ENCODE data around the gene DNAJC15. TPM values are rescaled to one million over a fixed set of nuclear protein-coding genes. Genes with fewer than 3 reads are reported as not detected.

Gene DNAJC15
- polyA plus RNA-seq, 3 donors from 2014 or later = 10.3 to 22.4 (median 22.3) TPM

DNA sequence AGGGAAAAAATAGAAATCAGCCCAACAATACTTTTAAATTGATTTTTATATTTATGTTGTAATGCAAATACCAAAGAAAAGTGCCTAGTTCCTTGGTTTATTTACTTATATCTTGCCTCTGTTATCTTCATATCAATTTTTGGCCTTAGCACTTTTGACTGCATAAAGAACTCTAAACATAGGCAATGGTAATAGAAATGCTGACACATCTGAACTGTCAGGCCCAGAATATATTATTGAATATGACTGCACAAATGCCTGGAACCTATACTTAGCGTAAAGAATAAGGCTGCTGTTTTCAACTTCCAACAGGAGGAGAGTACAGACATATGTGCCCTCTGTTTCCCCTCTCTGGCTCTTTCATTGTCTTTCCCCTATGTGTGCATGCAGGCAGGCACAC, 91.1 kb downstream of the DNAJC15 start:
- H3K9me3 Mint-ChIP-seq = no peaks in the 10 kb centered on the region
- no peak for DNase-seq
- H3K4me3 Mint-ChIP-seq = no peak overlapping the region
- H3K4me1 Mint-ChIP-seq = no peaks in the 10 kb centered on the region
- H3K27ac Mint-ChIP-seq = no peak overlapping the region
- H3K27me3 Mint-ChIP-seq (ENCODE audit: low read depth in 3 of 3) = peaks cover 2 to 6% (median 2%) of the 10 kb centered on the region in 3 donors
- no peaks in the 10 kb centered on the region for H3K36me3 Mint-ChIP-seq

DNA sequence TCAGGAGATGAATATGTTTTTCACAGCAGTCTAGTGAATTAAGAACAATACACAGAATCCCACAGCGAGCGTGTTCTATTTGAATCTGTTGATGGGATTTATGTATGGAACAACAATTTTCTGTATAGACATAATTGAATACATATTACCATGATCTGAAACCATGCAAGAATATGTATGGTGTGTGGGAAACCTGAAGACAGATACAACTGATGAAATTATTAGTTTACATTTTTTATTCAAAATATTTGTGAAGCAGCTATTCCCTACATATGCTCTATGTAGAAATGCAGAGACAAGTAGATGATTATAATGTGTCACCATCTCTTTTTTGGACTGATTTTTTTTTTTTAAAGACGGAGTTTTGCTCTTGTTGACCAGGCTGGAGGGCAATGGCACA, 91.8 kb downstream of the DNAJC15 start:
- no peaks in the 10 kb centered on the region for H3K9me3 Mint-ChIP-seq
- no peak for DNase-seq
- no peaks in the 10 kb centered on the region for H3K4me1 Mint-ChIP-seq
- no peaks in the 10 kb centered on the region for H3K36me3 Mint-ChIP-seq
- no peak overlapping the region for H3K27ac Mint-ChIP-seq
- H3K27me3 Mint-ChIP-seq (ENCODE audit: low read depth in 3 of 3) = peaks cover 2 to 6% (median 2%) of the 10 kb centered on the region in 3 donors
- no peak overlapping the region for H3K4me3 Mint-ChIP-seq

DNA sequence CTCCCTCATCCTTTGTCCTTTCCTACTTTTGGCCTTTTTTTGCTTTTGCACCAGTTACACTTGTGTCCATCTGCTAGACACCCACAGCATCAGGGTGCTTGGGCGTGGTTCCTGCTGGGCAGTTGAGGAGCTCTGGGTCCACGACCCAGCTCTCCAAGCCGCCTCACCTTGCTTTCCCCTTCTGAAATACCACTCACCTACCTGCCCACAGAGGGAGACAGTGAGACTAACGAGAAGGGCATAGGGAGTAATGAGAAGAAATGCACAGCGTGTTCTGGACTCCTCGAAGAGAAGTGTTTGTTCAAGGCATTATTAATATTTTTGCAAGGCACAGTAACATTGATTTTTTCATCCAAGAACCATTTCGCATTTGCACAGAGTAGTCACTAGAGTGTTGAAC, 92.9 kb downstream of the DNAJC15 start:
- no peaks in the 10 kb centered on the region for H3K4me1 Mint-ChIP-seq
- H3K27ac Mint-ChIP-seq = no peak overlapping the region
- H3K36me3 Mint-ChIP-seq = no peaks in the 10 kb centered on the region
- no peak for DNase-seq
- peaks cover 2 to 6% (median 2%) of the 10 kb centered on the region in 3 donors for H3K27me3 Mint-ChIP-seq (ENCODE audit: low read depth in 3 of 3)
- no peaks in the 10 kb centered on the region for H3K9me3 Mint-ChIP-seq
- H3K4me3 Mint-ChIP-seq = no peak overlapping the region

DNA sequence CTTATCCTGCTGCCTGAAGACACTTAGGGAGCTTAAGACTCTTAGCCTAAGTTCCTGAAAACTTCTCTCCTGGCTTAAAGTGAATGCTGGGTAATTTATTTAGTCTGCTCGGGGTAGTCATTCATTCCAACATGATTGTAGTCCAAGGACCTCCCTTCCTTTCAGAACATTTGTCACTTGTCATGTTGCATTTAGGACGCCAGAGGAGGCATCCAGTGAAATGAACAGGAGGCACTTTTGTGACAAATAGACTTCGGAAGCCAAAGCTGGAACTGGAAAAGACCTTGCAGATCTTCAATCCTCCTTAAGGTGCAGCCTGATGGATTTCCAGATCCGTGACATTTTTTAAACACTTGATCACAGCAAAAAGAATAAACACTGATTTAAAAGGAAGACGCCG, 95.1 kb downstream of the DNAJC15 start:
- Mint-ChIP-seq H3K9me3 (no peaks in the 10 kb centered on the region), H3K4me1 (no peaks in the 10 kb centered on the region), H3K4me3 (no peak overlapping the region), H3K27ac (no peak overlapping the region), H3K27me3 (ENCODE audit: low read depth in 3 of 3) (peaks cover 2 to 6% (median 4%) of the 10 kb centered on the region in 3 donors), H3K36me3 (no peaks in the 10 kb centered on the region)
- DNase-seq = no peak

DNA sequence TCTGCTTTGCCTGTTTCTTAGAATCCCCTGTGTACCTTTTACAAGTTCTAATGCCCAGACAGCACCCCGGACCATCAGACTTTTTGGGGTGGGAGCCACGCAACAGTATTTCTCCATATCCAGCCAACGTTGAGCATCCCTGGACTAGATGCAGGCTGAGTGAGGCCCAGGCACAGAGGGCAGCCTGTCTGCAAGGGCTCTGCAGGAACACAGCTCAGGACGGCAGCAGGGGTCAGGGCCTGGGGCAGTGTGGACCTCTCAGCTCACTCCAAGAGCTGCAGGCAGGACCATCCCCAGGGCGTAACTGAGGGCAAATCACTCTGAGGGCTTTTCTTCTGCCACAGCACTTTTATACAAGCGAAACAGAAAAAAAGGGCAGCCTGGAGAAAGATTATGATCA, 95.8 kb downstream of the DNAJC15 start:
- no peak overlapping the region for H3K27ac Mint-ChIP-seq
- H3K4me3 Mint-ChIP-seq = no peak overlapping the region
- H3K9me3 Mint-ChIP-seq = no peaks in the 10 kb centered on the region
- DNase-seq = no peak
- peaks cover 2 to 6% (median 4%) of the 10 kb centered on the region in 3 donors for H3K27me3 Mint-ChIP-seq (ENCODE audit: low read depth in 3 of 3)
- no peaks in the 10 kb centered on the region for H3K4me1 Mint-ChIP-seq
- H3K36me3 Mint-ChIP-seq = no peaks in the 10 kb centered on the region

DNA sequence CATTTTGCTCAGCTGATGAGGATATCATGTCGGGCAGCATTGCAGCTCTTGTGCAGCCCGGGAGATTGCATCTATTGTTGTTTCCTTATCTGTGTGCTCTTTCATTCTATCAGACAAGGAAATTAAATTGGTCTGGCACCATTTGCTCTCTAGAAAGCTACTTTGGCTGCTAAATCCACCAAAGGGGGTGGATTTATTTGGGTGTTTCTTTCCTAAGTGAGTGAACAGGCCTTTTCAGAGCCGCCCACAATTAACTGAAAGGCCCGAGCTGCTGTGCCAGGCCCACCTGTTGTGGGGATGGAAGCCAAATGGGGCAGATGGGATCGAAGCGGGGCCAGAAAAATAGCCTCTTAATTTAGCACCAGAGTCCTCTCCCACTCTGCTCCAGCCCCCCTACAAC, 99.4 kb downstream of the DNAJC15 start:
- H3K4me3 Mint-ChIP-seq = no peak overlapping the region
- peaks cover 5 to 6% of the 10 kb centered on the region in 2 donors for H3K4me1 Mint-ChIP-seq
- no peaks in the 10 kb centered on the region for H3K36me3 Mint-ChIP-seq
- no peaks in the 10 kb centered on the region for H3K9me3 Mint-ChIP-seq
- H3K27ac Mint-ChIP-seq = no peak overlapping the region
- DNase-seq = no peak
- H3K27me3 Mint-ChIP-seq (ENCODE audit: low read depth in 3 of 3) = peaks cover 2 to 6% (median 4%) of the 10 kb centered on the region in 3 donors

DNA sequence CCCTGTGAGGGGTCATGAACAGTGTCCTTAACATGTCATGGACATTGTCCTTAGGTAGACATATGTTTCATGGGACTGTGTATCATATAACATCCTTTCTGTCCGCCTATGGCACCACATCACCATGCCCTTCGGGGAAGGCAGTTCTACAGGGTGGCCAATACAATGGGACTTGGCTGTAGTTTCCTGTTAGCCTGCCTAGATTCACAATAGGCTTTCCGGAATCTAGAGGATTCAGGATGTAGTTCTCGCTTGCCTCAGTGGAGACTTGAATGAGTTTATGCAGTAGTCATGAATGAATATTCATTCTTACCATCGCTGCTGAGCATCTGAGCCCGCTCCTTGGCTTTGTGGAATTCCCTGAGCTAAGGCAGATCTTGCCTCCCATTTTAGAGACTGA, 100.5 kb downstream of the DNAJC15 start:
- no peaks in the 10 kb centered on the region for H3K36me3 Mint-ChIP-seq
- H3K27me3 Mint-ChIP-seq (ENCODE audit: low read depth in 3 of 3) = peaks cover 0 to 5% (median 2%) of the 10 kb centered on the region in 3 donors
- no peaks in the 10 kb centered on the region for H3K9me3 Mint-ChIP-seq
- no peak overlapping the region for H3K4me3 Mint-ChIP-seq
- H3K4me1 Mint-ChIP-seq = peaks cover 15 to 17% of the 10 kb centered on the region in 2 donors
- no peak for DNase-seq
- no peak overlapping the region for H3K27ac Mint-ChIP-seq

DNA sequence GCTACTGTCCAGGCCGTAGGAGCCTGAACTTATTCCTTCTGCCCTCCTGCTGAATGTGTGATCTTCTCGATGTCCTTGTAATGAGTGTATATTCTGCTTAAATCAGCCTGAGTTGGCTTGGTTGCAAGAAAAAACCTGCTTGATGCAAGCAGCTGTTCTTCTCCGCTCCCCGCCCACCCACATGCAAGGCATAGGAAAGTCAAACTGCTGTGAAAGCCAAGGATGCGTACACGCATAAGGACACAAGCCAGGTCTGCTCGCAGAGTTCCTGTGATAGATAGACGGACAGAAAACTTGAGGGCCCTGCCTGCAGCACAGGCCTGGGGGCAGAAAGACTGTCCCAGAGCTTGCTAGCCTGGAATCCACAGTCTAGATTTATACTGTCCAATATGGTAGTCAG, 101.1 kb downstream of the DNAJC15 start:
- Mint-ChIP-seq H3K27ac (no peak overlapping the region), H3K4me1 (peaks cover 16 to 22% of the 10 kb centered on the region in 2 donors), H3K9me3 (no peaks in the 10 kb centered on the region), H3K36me3 (no peaks in the 10 kb centered on the region), H3K4me3 (no peak overlapping the region), H3K27me3 (ENCODE audit: low read depth in 3 of 3) (peaks cover 0 to 2% (median 0%) of the 10 kb centered on the region in 3 donors)
- no peak for DNase-seq

DNA sequence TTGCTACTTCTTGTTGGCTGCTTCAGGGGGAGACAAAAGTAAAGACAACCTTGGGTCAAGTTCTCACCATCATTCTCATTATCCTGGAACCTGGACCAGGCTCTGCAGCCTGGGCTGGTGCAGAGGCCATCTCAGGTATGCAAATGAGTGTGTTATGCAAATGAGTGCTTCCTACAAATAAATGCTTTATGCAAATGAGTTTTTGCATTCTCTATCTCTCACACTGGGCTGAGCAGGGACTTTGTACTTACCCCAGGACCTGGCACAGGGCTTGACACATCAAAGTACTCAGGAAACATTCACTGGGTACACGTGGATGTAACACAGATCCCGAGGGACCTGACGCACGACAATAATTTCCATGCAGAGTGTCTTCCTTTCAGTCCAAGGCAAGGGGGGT, 103.0 kb downstream of the DNAJC15 start:
- Mint-ChIP-seq H3K4me3 (no peak overlapping the region), H3K36me3 (no peaks in the 10 kb centered on the region), H3K4me1 (peaks cover 16 to 22% of the 10 kb centered on the region in 2 donors), H3K9me3 (no peaks in the 10 kb centered on the region), H3K27me3 (ENCODE audit: low read depth in 3 of 3) (peaks cover 0 to 2% (median 0%) of the 10 kb centered on the region in 3 donors), H3K27ac (no peak overlapping the region)
- no peak for DNase-seq

DNA sequence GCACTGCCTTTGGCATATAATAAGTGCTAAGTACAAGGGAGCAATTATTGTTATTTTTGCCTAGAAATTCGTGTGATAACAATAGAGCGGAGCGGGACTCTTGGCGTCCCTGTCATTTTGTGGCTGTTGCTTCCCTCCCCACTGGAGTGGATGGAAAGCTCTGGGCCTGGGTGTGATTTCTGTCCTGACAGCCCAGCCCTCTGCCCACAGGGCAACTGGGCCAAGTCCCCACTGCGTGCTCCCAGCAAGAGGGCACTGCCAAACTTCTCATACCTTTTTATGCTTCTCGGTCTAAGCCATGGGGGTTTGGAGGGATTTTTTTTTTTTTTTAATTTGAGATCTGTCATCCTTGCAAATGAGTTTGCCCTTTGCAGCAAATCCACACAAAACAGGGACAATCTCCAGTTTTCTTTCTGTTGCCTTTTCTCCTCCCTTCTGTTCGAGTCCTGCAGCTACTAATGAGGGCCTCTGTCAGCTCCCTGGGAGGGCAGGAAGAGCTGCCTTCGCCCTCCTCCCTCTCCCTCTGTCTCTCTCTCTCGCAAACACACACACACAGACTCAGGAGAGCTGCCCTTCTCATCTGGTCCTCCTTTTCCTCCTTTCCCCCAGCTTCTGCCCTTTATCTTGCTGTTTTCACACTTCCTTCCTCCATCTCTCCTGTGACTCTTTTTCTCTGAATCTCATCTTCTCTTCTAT, 103.9 kb downstream of the DNAJC15 start:
- H3K27ac Mint-ChIP-seq = peak overlapping the region in 5 of 6 donors; percentile 2 to 71 (median 44)
- no peak for DNase-seq
- H3K9me3 Mint-ChIP-seq = no peaks in the 10 kb centered on the region
- H3K4me3 Mint-ChIP-seq = peak overlapping the region in 3 of 5 donors; percentile 1 to 45 (median 45)
- H3K27me3 Mint-ChIP-seq (ENCODE audit: low read depth in 3 of 3) = peaks cover 0 to 2% (median 0%) of the 10 kb centered on the region in 3 donors
- no peaks in the 10 kb centered on the region for H3K36me3 Mint-ChIP-seq
- peaks cover 16 to 22% of the 10 kb centered on the region in 2 donors for H3K4me1 Mint-ChIP-seq

DNA sequence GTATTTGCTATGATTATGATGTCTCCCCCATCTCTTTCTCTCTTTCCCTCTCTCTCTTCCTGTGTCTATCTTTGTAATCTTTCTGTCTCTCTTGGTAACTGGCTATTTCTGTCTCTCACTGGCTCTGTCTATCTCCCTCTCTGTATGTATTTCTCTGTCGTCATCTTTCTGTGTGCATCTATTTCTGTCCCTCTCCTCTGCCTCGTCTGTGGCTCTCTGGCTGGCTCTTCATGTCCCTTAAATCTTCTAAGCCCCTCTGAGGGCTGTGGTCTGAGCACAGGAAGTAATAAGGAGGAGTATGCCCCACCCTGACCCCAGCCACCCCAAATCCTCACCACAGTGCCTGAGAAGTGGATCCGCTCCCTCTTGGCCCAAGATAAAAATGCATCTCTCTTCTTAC, 104.4 kb downstream of the DNAJC15 start:
- Mint-ChIP-seq H3K4me1 (peaks cover 16 to 22% of the 10 kb centered on the region in 2 donors), H3K27me3 (ENCODE audit: low read depth in 3 of 3) (peaks cover 0 to 2% (median 0%) of the 10 kb centered on the region in 3 donors), H3K27ac (peak overlapping the region; percentile 2 to 71 (median 26)), H3K4me3 (peak overlapping the region; percentile 1 to 45 (median 25)), H3K9me3 (no peaks in the 10 kb centered on the region), H3K36me3 (no peaks in the 10 kb centered on the region)
- no peak for DNase-seq

DNA sequence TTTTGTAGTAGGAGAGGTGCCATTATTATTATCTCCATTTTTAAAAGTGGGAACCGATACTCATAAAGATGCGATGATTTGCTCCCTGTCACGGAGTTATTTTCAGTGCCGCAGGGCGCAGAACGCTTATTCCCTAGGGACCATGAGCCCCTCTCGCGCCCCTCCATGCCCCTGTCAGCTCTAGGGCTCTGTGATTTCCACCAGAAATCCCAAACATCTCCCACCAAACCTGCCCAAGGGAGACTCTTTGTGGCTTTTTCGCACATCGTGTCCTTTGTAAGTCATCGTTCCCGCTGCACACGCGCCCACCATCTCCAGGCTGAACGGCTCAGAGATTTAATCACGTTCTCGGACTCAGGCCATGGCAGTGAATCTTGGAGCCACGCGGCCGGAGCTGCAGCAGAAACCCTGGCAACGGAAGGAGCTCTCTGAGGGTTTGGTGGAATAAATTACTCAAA, 105.1 kb downstream of the DNAJC15 start:
- Mint-ChIP-seq H3K27me3 (ENCODE audit: low read depth in 3 of 3) (peaks cover 0 to 2% (median 0%) of the 10 kb centered on the region in 3 donors), H3K4me3 (peak overlapping the region in 3 of 5 donors; percentile 1 to 45 (median 26)), H3K27ac (peak overlapping the region in 1 of 6 donors; percentile 44), H3K9me3 (no peaks in the 10 kb centered on the region), H3K4me1 (peaks cover 16 to 22% of the 10 kb centered on the region in 2 donors), H3K36me3 (no peaks in the 10 kb centered on the region)
- no peak for DNase-seq

DNA sequence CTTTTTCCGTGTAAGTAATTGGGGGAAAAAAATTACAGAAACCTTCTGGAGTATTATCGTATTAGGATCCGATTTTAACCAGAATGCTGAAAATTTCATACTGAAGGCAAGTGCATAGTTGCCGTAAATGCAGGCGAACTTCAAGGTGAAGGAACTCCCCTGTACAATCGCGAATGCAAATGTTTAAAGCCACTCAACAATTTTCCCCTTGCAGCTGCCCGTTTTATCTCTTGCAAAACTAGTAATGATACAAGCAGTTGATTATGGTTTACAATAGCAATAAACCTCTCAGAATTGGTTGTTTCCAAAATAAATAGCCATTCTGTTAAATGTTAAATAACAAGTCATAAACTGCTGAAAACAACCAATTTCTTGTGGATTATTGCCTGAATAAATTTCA, 105.7 kb downstream of the DNAJC15 start:
- no peak for DNase-seq
- H3K36me3 Mint-ChIP-seq = no peaks in the 10 kb centered on the region
- H3K9me3 Mint-ChIP-seq = no peaks in the 10 kb centered on the region
- H3K27me3 Mint-ChIP-seq (ENCODE audit: low read depth in 3 of 3) = peaks cover 0 to 2% (median 1%) of the 10 kb centered on the region in 3 donors
- H3K4me3 Mint-ChIP-seq = no peak overlapping the region
- no peak overlapping the region for H3K27ac Mint-ChIP-seq
- H3K4me1 Mint-ChIP-seq = peaks cover 16 to 22% of the 10 kb centered on the region in 2 donors

DNA sequence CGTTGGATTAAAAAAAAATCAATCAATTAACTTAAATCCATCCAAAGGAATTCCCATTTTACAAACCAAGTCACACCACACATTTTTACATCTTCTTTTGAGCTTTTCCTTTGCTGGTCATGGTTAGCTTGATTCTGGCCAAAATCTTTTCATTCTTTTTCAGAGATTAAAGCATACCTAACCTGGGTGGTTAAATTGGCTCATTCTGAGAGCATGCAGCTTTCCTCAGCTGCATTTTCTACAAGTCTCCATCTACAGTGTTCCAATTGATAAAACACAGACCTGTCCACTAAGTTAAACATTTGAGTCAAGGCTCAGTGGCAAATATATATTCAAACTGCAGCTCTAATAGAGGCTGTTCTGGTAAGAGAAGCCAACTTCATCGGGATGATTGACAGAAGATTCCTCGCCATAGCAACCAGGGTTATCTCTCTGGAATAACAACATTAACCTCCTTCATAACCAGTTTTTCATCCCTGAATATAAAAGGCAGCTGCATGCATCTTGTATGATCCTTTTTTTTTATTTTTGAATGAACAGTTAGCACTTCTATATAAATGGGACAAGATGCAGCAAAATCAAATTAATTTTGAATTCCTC, 106.2 kb downstream of the DNAJC15 start:
- DNase-seq = no peak
- Mint-ChIP-seq H3K27ac (no peak overlapping the region), H3K4me1 (peaks cover 16 to 22% of the 10 kb centered on the region in 2 donors)

More for the DNA sequence above, 106.2 kb downstream of the DNAJC15 start:
- Mint-ChIP-seq H3K9me3 (no peaks in the 10 kb centered on the region), H3K27me3 (ENCODE audit: low read depth in 3 of 3) (peaks cover 0 to 2% (median 1%) of the 10 kb centered on the region in 3 donors), H3K36me3 (no peaks in the 10 kb centered on the region), H3K4me3 (no peak overlapping the region)
